OCI-LY7 (cell line): Measurements from ENCODE around the gene TMEM100. TPM values are rescaled to one million over a fixed set of nuclear protein-coding genes. Genes with fewer than 3 reads are reported as not detected.

Experiments
- BruUV-seq: library from RNA; stranded (reverse); fragments of 400-500 nt; replicated peaks from 2 replicates; lab custom pipeline; 2021; lab: Mats Ljungman, UMichigan
- CTCF ChIA-PET: fragments of 300-600 bp; sonication (Branson Sonifier 250); formaldehyde crosslinking; loops from one replicate; lab custom pipeline; 2022; ENCODE audit warnings: antibody characterized with exemption; ENCODE audit not compliant: unreplicated experiment; lab: Charles Lee
- POLR2A ChIA-PET: fragments of 300-600 bp; sonication (Branson Sonifier 250); formaldehyde crosslinking; loops from one replicate; lab custom pipeline; 2022; ENCODE audit warnings: antibody characterized with exemption; lab: Charles Lee
- DNase-seq: peaks from one replicate; pipeline ENCODE4 v3.0.0-alpha.2; 2015; ENCODE audit warnings: low spot score
- H2AFZ ChIP-seq: fragments of 200-600 bp; sonication (generic), shearing (Covaris generic); 2 replicates; pipeline ENCODE4 v1.6.1; 2014; ENCODE audit warnings: mild to moderate bottlenecking, antibody characterized with exemption, low read length, moderate library complexity
- H3K27ac ChIP-seq: fragments of 200-600 bp; sonication (generic); 2 replicates; pipeline ENCODE4 v1.5.1; 2014; ENCODE audit warnings: mixed run types, low read depth, mild to moderate bottlenecking, moderate library complexity, low read length, inconsistent platforms; ENCODE audit not compliant: poor library complexity, severe bottlenecking
- H3K36me3 ChIP-seq: fragments of 200-600 bp; sonication (generic); 2 replicates; pipeline ENCODE4 v1.6.1; 2014; ENCODE audit warnings: mild to moderate bottlenecking, antibody characterized with exemption, low read length, moderate library complexity, mixed read lengths; ENCODE audit not compliant: insufficient read depth
- H3K4me1 ChIP-seq: fragments of 200-600 bp; sonication (generic); 2 replicates; pipeline ENCODE4 v1.5.1; 2014; ENCODE audit warnings: mild to moderate bottlenecking, low read length; ENCODE audit not compliant: insufficient read depth, poor library complexity, severe bottlenecking
- H3K4me2 ChIP-seq: fragments of 200-600 bp; sonication (generic); 2 replicates; pipeline ENCODE4 v1.6.1; 2014; ENCODE audit warnings: mild to moderate bottlenecking, low read length
- H3K4me3 ChIP-seq: fragments of 200-600 bp; sonication (generic); 2 replicates; pipeline ENCODE4 v1.5.1; 2014; ENCODE audit warnings: mild to moderate bottlenecking, low read depth, low read length; ENCODE audit not compliant: poor library complexity, severe bottlenecking
- H3K79me2 ChIP-seq: fragments of 200-600 bp; sonication (generic); 2 replicates; pipeline ENCODE4 v1.6.1; 2016; ENCODE audit warnings: low read depth, mild to moderate bottlenecking, low read length, moderate library complexity, mixed read lengths; ENCODE audit not compliant: insufficient read depth
- H3K9me2 ChIP-seq: fragments of 200-600 bp; sonication (generic); 2 replicates; pipeline ENCODE4 v1.6.1; 2016; ENCODE audit warnings: mild to moderate bottlenecking, low read length, mixed read lengths; ENCODE audit not compliant: insufficient read depth
- H3K9me3 ChIP-seq: fragments of 200-600 bp; sonication (generic); 2 replicates; pipeline ENCODE4 v1.6.1; 2014; ENCODE audit warnings: mild to moderate bottlenecking, mixed run types, low read length, mixed read lengths
- H4K20me1 ChIP-seq: fragments of 200-600 bp; sonication (generic); 2 replicates; pipeline ENCODE4 v1.6.1; 2014; ENCODE audit warnings: mild to moderate bottlenecking, antibody characterized with exemption, low read length, moderate library complexity, mixed read lengths; ENCODE audit not compliant: insufficient read depth
- EZH2phosphoT487 ChIP-seq: fragments of 200-600 bp; sonication (generic); IDR thresholded peaks from 2 replicates; pipeline ENCODE4 v1.6.1; 2018; ENCODE audit warnings: low read depth, borderline replicate concordance, mild to moderate bottlenecking, mixed run types, antibody characterized with exemption, low read length, moderate library complexity, mixed read lengths
- intact Hi-C: fragments of 100-400 bp; cut with micrococcal nuclease; formaldehyde crosslinking; loops from one replicate; pipeline ENCODE4 v1.10.0; 2022; ENCODE audit not compliant: unreplicated experiment
- total RNA-seq, 2 experiments: library from RNA; depleted of rRNA in 1 of 2; stranded (reverse); fragments of >200 nt in 1 of 2; shearing (Covaris generic) in 1 of 2; gene quantifications; 2 replicates each; pipeline ENCODE4 v1.2.3, GENCODE V29; 2014 to 2022
- TF ChIP-seq, protein P1 (sequence below): fragments of 200-600 bp; sonication (generic); conservative IDR thresholded peaks from 2 replicates; pipeline ENCODE4 v1.5.1; 2014; ENCODE audit warnings: mild to moderate bottlenecking, antibody characterized with exemption, low read length, moderate library complexity, mixed read lengths

TMEM100 gene
- total RNA-seq, 2 experiments from 2014 or later, result 0.30 to 0.38 TPM

DNA sequence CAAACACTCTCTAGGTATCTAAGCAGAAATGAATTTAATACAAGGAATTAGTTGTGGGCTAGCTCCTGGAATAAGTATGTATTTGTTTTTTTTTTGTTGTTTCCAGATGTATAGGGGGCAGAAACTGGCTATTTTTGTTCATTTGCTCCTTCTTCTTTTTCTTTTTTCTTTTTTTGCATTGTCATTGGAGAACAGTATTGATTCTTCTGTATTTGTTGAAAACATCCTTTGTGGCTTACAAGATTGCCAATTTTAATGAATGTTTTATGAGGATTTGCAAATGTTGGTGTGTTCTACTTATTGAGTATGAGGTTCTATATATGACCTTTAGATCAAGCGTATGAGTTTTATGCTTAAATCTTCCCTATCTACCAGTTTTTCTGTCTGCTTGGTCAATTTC lies 22.6 kb upstream of the TMEM100 start:
- POLR2A ChIA-PET, result interaction anchor here (0.7 kb wide), 1 partner anchor 10 kb away, joined by 4 read pairs; no protein-coding TSS in a partner anchor
- Histone ChIP-seq H3K4me3 (no peak overlapping the region), H3K79me2 (no peaks in the 10 kb centered on the region), H3K36me3 (no peaks in the 10 kb centered on the region), H3K4me2 (no peak overlapping the region), H3K9me3 (no peaks in the 10 kb centered on the region), H3K27ac (no peak overlapping the region), H3K4me1 (peaks cover 17% of the 10 kb centered on the region), H2AFZ (no peak overlapping the region), H4K20me1 (no peaks in the 10 kb centered on the region), H3K9me2 (no peaks in the 10 kb centered on the region)
- TF ChIP-seq, protein P1, sequence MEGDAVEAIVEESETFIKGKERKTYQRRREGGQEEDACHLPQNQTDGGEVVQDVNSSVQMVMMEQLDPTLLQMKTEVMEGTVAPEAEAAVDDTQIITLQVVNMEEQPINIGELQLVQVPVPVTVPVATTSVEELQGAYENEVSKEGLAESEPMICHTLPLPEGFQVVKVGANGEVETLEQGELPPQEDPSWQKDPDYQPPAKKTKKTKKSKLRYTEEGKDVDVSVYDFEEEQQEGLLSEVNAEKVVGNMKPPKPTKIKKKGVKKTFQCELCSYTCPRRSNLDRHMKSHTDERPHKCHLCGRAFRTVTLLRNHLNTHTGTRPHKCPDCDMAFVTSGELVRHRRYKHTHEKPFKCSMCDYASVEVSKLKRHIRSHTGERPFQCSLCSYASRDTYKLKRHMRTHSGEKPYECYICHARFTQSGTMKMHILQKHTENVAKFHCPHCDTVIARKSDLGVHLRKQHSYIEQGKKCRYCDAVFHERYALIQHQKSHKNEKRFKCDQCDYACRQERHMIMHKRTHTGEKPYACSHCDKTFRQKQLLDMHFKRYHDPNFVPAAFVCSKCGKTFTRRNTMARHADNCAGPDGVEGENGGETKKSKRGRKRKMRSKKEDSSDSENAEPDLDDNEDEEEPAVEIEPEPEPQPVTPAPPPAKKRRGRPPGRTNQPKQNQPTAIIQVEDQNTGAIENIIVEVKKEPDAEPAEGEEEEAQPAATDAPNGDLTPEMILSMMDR, result no peak
- TF ChIP-seq EZH2phosphoT487, result no peak
- CTCF ChIA-PET, result no interaction called here
- intact Hi-C loops, result loop anchor here (10.0 kb wide), 1 partner anchor 320 kb away; the partner anchor contains the start of gene MMD
- no TSS peak for BruUV-seq
- DNase-seq, result no peak

DNA sequence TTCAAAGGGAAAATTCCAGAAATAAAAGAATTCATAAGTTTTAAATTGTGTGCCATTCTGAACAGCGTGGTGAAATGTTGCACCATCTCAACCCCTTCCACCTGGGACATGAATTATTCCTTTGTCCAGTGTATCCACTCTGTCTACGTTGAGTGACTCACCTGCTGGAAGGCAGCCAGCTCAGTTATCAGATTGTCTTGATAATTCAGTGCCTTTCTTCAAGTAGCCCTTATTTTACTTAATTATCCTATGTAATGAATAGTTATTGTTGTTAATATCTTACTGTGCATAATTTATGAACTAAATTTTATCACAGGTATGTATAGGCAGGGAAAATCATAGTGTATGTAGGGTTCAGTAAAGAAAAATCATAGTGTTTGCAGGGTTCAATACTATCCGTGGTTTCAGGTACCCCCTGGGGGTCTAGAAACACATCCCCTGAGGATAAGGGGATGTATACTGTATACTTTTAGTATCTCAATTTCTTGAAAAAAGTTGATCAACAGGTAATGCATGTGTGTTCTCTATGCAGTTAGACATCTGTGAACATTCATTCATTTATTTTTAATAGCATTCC lies 20.5 kb upstream of the TMEM100 start:
- no peaks in the 10 kb centered on the region for H3K9me2 ChIP-seq
- H3K27ac ChIP-seq, result no peak overlapping the region
- H3K36me3 ChIP-seq, result no peaks in the 10 kb centered on the region
- no peak for DNase-seq
- H3K4me1 ChIP-seq, result peaks cover 18% of the 10 kb centered on the region
- TF ChIP-seq, protein P1, result no peak
- TF ChIP-seq EZH2phosphoT487, result no peak
- POLR2A ChIA-PET, result no interaction called here
- intact Hi-C loops, result loop anchor here (10.0 kb wide), 1 partner anchor 318 kb away; the partner anchor contains the start of gene MMD
- peak overlapping the region; percentile 70 for H3K4me2 ChIP-seq
- no TSS peak for BruUV-seq
- peak overlapping the region; percentile 56 for H3K4me3 ChIP-seq
- no peaks in the 10 kb centered on the region for H3K9me3 ChIP-seq
- no peaks in the 10 kb centered on the region for H3K79me2 ChIP-seq
- peak overlapping the region; percentile 86 for H2AFZ ChIP-seq
- CTCF ChIA-PET, result no interaction called here
- no peaks in the 10 kb centered on the region for H4K20me1 ChIP-seq
